22Rv1 (cell line): ENCODE measurements around the gene DLL4.

Experiments used
- ZFX ChIP-seq: fragments of 450-650 bp; IDR thresholded peaks from 2 replicates; pipeline ENCODE4 v1.6.1; 2017; ENCODE audit warnings: antibody characterized with exemption, borderline replicate concordance
- TF ChIP-seq, protein P1 (sequence below): fragments of 450-650 bp; IDR thresholded peaks from 2 replicates; pipeline ENCODE4 v1.5.1; 2017; ENCODE audit warnings: mild to moderate bottlenecking

DNA sequence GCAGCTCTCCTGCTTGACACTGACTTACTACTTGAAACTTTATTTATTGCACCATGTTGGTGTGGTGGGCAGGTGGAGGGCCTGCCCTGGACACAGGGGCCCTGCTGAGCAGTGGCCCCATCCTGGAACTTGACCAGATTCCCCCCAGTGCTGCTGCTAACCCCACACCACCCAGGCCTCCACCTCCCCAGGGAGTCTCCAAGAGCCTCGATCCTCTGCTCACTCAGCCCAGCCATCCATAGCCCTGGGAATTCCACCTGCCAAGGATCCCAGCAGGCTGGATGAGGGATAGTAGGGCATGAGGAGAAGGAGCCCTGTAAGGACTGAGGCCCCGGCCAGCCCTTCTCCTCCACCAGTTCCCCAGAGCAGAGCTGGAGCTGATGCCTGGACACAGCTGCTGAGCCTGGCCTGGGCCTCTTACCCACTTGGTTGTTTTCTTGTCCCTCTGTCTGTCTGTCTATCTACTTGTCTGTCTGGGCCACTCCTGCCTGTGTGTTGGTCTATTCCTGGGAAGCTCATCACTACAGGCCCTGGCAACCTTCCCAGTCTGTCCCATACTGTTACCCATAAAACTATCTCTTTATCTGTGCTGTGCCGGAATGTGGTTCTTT lies 26.9 kb downstream of the DLL4 start:
- TF ChIP-seq, protein P1, sequence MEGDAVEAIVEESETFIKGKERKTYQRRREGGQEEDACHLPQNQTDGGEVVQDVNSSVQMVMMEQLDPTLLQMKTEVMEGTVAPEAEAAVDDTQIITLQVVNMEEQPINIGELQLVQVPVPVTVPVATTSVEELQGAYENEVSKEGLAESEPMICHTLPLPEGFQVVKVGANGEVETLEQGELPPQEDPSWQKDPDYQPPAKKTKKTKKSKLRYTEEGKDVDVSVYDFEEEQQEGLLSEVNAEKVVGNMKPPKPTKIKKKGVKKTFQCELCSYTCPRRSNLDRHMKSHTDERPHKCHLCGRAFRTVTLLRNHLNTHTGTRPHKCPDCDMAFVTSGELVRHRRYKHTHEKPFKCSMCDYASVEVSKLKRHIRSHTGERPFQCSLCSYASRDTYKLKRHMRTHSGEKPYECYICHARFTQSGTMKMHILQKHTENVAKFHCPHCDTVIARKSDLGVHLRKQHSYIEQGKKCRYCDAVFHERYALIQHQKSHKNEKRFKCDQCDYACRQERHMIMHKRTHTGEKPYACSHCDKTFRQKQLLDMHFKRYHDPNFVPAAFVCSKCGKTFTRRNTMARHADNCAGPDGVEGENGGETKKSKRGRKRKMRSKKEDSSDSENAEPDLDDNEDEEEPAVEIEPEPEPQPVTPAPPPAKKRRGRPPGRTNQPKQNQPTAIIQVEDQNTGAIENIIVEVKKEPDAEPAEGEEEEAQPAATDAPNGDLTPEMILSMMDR: no peak
- TF ChIP-seq ZFX: no peak
